ENCODE results near the gene INPP5F. TPM values are rescaled to one million over a fixed set of nuclear protein-coding genes. Genes with fewer than 3 reads are reported as not detected.

INPP5F gene
- total RNA-seq, 4 donors from 2014 or later, result 22.7 to 39.8 (median 36.4) TPM

DNA sequence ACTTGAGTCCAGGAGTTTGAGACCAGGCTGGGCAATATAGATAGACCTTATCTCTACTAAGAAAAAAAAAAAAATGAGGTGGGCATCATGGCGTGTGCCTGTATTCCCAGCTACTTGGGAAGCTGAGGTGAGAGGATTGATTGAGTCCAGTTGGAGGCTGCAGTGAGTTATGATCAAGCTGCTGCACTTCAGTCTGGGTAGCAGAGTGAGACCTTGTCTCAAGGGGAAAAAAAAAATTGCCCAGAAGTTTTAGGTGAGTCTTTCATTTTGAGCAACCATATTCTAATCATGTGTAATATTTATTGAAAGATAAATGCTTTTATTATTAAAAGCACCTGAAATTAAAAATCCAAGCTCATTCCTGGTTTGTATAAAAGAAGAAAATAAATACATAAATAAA is 13.1 kb downstream of the INPP5F start:
- H3K4me3 ChIP-seq, result no peak overlapping the region
- peaks cover 0 to 72% (median 41%) of the 10 kb centered on the region in 4 donors for H3K4me1 ChIP-seq
- H3K9me3 ChIP-seq, result no peaks in the 10 kb centered on the region
- TF ChIP-seq EP300 (IDR thresholded peaks at IDR 0.05) (no peak), POLR2A (IDR thresholded peaks at IDR 0.05) (no peak), CTCF (IDR thresholded peaks at IDR 0.05) (no peak)
- no peaks in the 10 kb centered on the region for H3K27me3 ChIP-seq
- peak overlapping the region in 3 of 4 donors; percentile 27 to 83 (median 71) for H3K27ac ChIP-seq
- no peaks in the 10 kb centered on the region for H3K36me3 ChIP-seq
- no peak for DNase-seq (ENCODE audit: low spot score in 2 of 2)
- WGBS, 2 donors, result 87 to 97% methylated on average over 1 of the region's 1 CpG

DNA sequence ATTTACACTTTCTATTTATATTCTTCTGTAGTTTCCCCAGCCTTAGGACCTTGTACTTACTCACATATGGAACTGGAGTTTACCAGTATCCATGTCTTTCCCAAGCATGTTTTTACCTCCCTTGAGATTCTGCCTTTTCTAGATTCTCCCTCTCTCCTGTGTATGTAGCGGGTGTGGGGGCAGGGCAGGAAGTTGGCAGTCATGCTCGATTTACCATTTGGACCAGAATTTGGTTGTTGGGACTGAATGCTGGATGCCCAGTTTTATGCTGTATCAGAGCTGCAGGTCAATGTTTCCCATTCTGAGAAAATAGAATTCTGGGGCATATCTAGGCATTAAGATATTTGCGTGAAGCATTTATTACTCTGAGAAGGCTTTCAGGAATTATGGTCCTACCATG is 14.2 kb downstream of the INPP5F start:
- H3K4me1 ChIP-seq, result peaks cover 0 to 67% (median 43%) of the 10 kb centered on the region in 4 donors
- H3K9me3 ChIP-seq, result no peaks in the 10 kb centered on the region
- no peak overlapping the region for H3K4me3 ChIP-seq
- 77 to 85% methylated on average over 3 of the region's 3 CpGs for WGBS, 2 donors
- no peaks in the 10 kb centered on the region for H3K36me3 ChIP-seq
- TF ChIP-seq CTCF (IDR thresholded peaks at IDR 0.05) (no peak), POLR2A (IDR thresholded peaks at IDR 0.05) (no peak), EP300 (IDR thresholded peaks at IDR 0.05) (no peak)
- DNase-seq (ENCODE audit: low spot score in 2 of 2), result no peak
- no peaks in the 10 kb centered on the region for H3K27me3 ChIP-seq
- H3K27ac ChIP-seq, result peak overlapping the region in 1 of 4 donors; percentile 83

GRCh38 chr10:119742947-119743648 is 17.2 kb downstream of the INPP5F start:
- Histone ChIP-seq H3K4me3 (no peak overlapping the region), H3K27me3 (no peaks in the 10 kb centered on the region), H3K27ac (peak overlapping the region in 3 of 4 donors; percentile 7 to 80 (median 55)), H3K4me1 (peaks cover 0 to 48% (median 31%) of the 10 kb centered on the region in 4 donors), H3K9me3 (no peaks in the 10 kb centered on the region), H3K36me3 (no peaks in the 10 kb centered on the region)
- TF ChIP-seq POLR2A (IDR thresholded peaks at IDR 0.05), result no peak
- no peak for TF ChIP-seq CTCF (IDR thresholded peaks at IDR 0.05)
- no peak for DNase-seq (ENCODE audit: low spot score in 2 of 2)
- 36 to 38% methylated on average over 8 of the region's 8 CpGs for WGBS, 2 donors

DNA sequence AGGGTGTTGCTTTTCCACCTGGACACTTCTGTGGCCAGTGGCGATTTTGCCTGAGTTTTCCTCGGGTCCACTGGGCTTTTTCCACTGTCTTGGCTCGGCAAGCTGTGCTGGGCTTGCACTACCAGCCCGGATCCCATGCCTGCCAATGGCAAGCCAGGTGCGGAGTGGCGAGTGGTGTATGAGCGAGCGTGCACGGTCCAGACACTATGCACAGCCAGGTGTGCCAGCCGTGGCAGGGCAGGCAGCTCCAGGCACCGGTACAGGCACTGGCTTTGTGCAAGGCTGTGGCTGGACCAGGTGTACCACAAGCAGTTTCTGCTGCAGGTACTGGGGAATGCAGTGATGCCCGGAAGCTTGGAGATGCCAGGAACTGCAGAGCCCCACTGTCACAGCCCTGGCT is 22.1 kb downstream of the INPP5F start:
- WGBS, 2 donors, result 96 to 98% methylated on average over 5 to 11 of the region's 12 CpGs
- TF ChIP-seq POLR2A (IDR thresholded peaks at IDR 0.05), result no peak
- TF ChIP-seq EP300 (IDR thresholded peaks at IDR 0.05), result no peak
- TF ChIP-seq CTCF (IDR thresholded peaks at IDR 0.05), result no peak
- H3K27me3 ChIP-seq, result no peaks in the 10 kb centered on the region

DNA sequence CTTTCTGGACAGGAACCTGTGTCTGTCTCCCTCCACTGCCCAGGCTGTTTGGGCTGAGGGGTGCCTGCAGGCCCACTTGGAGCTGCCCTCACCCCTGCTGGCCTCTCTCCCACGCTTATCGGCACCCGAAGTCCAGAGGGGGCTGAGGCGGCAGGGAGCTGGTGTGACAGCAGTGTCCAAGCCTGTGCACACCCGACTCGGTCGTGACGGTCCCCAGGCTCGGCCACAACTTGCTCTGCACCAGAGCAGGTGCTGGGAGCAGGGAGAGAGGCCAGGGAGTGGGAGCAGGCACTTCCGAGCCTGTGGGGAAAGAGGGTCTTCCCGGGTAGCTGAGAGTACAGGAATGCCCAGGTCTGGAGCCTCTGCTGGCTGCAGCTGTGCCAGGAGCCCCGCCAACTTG is 23.0 kb downstream of the INPP5F start:
- TF ChIP-seq POLR2A (IDR thresholded peaks at IDR 0.05), result no peak
- no peak for TF ChIP-seq EP300 (IDR thresholded peaks at IDR 0.05)
- TF ChIP-seq CTCF (IDR thresholded peaks at IDR 0.05), result no peak
- Histone ChIP-seq H3K27me3 (no peaks in the 10 kb centered on the region), H3K4me1 (peaks cover 0 to 34% (median 8%) of the 10 kb centered on the region in 4 donors), H3K27ac (peak overlapping the region in 2 of 4 donors; percentile 58 to 65), H3K4me3 (no peak overlapping the region), H3K9me3 (no peaks in the 10 kb centered on the region), H3K36me3 (peaks cover 0 to 6% (median 0%) of the 10 kb centered on the region in 3 donors)
- 73 to 78% methylated on average over 3 to 6 of the region's 12 CpGs for WGBS, 2 donors
- DNase-seq (ENCODE audit: low spot score in 2 of 2), result no peak

More for the DNA sequence above, 22.1 kb downstream of the INPP5F start:
- Histone ChIP-seq H3K27ac (peak overlapping the region in 1 of 4 donors; percentile 65), H3K4me1 (peaks cover 0 to 43% (median 16%) of the 10 kb centered on the region in 4 donors), H3K9me3 (no peaks in the 10 kb centered on the region), H3K36me3 (peaks cover 0 to 6% (median 0%) of the 10 kb centered on the region in 3 donors), H3K4me3 (no peak overlapping the region)
- DNase-seq (ENCODE audit: low spot score in 2 of 2), result no peak

All from tibial nerve (tissue), 4 donors.